Measurements from ENCODE around the gene AUNIP.

- no peak for TF ChIP-seq POLR2A (IDR thresholded peaks at IDR 0.05; ENCODE audit: low read length)
- TF ChIP-seq GATA1 (IDR thresholded peaks at IDR 0.05; ENCODE audit: low read depth, low read length): no peak
Observed at GRCh38 chr1:25805863-25806225, 53.4 kb downstream of the AUNIP start.
